Measurements from ENCODE around the gene TSPAN16. TPM values are rescaled to one million over a fixed set of nuclear protein-coding genes. Genes with fewer than 3 reads are reported as not detected.
"Not testable (repeated sequence)": the region's sequence is repeated elsewhere in the genome, so short reads cannot be mapped to it uniquely, and the experiment has no call there.

Gene TSPAN16
- total RNA-seq, 1 donor from 2014 or later: not detected

DNA sequence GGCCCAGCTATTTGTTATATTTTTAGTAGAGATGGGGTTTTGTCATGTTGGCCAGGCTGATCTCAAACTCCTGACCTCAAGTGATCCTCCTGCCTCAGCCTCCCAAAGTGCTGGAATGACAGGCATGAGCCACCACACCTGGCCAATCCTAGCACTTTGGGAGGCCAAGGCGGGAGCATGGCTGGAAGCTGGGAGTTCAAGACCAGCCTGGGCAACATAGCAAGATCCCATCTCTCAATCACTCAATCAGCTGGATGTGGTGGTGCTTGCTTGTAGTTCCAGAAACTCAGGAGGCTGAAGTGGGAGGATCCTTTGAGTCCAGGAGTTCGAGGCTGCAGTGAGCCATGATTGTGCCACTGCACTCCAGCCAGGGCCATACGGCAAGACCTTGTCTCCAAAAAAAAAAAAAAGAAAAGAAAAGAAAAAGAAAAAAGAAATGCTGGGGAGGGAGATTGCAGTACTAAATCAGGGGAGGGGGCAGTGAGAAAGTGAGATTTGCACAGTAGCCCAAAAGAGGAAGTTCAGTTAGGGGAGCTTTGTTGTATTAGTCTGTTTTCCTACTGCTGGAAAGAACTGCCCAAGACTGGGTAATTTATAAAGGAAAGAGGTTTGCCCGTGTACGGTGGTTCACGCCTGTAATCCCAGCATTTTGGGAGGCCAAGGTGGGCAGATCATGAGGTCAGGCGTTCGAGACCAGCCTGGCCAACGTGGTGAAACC is 24.5 kb downstream of the TSPAN16 start:
- not testable (repeated sequence) for DNase-seq (ENCODE audit: low spot score)

DNA sequence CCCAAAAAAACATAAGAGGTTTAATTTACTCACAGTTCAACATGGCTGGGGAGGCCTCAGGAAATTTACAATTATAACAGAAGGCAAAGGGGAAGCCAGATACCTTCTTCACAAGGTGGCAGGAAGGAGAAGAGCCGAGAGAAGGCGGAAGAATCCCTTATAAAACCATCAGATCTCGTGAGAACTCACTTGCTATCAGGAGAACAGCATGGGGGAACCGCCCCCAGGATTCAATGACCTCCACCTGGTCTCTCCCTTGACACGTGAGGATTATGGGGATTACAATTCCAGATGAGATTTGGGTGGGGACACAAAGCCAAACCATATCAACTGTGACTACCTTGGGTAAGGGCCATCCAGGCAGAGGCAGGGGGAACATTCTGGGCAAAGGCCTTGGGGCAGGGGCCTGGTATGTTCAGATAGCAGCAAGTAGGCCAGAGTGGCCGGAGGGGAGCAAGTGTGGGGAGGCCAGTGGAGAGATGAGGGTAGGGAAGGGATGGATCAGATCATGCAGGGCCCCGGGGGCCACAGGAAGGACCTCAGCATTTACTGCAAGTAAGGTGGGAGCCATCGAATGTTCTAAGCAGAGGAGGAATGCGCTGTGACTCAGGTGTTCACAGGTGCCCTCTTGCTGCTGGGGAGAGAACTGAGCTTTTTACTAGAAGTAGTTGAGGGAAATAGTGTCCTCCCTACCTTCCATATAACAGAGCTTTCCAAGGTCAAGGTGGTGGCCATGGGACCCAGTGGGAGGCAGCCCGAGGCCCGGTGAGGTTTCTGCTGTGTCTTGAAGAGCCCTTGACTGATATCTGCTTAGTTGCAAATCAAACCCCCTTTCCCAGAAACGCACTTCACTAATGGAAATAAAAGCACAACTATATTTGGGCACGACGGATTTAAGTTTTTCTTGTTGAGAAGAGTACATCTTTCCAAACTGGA is 25.5 kb downstream of the TSPAN16 start:
- DNase-seq (ENCODE audit: low spot score): no peak

DNA sequence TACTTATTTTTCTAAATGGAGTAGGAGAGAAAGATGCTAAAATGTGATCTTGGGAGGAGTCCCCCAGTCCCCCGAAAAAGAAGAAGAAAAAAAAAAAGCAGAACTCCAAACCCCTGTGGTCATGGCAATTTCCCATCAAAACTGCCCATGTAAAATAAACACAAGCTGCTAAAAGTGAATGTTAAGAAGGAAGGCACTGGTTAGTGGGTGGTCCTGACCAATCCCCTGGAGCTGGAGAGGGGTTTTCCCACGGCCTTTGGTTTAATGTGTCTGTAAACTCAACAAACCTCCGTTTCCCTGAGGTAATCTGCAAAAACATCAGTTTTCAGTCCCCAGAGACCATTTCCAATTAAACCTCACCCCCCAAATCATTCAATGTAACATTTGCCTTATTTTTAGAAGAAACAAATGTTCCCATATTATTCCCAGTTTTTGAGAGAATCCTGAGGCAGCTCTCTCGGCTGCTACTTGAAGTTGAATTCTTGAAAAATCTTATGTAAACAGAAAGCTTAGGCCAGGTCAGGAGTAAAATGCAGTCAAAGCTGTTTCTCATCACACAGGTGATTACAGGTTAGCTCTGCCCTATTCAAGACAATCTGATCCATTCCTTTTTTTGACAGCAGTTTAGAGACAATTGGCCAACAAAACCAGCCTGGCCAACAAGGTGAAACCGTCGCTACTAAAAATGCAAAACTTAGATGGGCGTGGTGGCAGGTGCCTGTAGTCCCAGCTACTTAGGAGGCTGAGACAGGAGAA is 26.5 kb downstream of the TSPAN16 start:
- no peak for DNase-seq (ENCODE audit: low spot score)

DNA sequence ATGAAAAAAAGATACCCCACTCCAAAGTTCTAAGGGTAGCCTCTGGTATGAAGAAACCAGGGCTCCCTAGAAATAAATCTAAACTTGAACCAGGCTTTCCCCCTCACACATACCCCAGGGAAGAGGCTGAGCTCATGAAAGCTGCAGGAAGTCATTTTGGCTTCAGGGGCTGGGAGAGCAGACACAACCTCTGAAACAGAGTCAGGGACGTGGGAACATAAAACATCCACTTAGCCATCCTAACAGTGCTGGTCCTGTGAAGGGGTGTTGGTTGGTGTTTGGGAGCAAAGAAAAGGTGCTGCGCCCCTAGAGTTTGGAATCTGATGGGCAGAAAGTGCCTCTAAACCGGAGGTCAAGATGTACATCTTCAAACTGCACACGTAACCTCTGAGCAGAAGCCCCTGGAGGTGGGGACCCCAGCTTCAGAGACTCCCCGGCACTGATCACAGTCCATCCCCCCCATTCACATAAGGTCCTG is 27.7 kb downstream of the TSPAN16 start:
- no peak for DNase-seq (ENCODE audit: low spot score)

- DNase-seq (ENCODE audit: low spot score): peak; percentile 69
Observed at GRCh38 chr19:11324079-11324661, 28.2 kb downstream of the TSPAN16 start.

DNA sequence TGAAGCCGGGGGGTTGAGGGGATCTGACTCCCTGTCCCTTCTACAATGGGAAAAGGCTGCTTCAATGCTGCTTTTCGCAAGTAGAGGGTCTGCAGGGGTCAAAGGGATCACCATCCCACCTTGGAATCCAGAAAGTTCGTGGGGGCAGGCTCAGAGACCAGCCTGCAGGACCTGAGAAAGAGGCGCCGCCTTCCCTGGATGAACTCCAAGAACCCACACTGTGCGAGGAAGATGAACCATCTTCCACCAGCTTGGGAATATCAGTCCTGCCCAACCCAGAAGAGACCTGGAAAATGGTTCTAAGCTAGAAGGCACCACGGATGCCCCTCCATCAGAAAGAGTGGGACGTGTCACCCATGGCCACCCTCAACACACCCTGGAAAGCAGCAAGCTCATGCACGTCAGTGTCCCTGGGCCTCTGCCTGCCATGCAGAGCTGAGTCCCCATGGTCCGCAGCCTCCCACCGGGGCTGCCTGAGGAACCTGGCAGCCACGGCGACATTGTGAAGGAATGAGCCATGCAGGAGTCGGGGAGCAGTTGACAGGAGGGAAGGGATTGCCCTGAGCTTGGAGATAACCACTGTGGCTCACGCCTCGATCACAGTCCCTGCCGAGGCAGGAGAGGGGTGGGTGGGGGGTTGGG is 28.9 kb downstream of the TSPAN16 start:
- no peak for DNase-seq (ENCODE audit: low spot score)

GRCh38 chr19:11325544-11325943 is 29.6 kb downstream of the TSPAN16 start:
- no peak for DNase-seq (ENCODE audit: low spot score)

DNA sequence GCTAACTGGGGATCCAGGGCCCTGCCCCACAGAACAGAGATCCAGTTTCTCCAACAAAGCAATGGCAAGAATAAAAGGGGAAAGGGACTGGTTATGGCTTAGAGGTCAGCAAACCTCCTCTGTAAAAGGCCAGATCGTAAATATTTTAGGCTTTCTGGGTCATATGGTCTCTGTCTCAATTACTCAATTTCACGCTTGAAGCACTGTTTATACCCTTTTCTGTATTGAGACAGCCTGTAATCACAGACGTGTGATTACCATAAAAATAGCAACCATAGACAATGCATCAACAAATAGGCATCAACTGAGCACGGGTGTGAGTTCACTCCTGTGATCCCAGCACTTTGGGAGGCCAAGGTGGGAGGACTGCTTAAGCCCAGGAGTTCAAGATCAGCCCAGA is 34.2 kb downstream of the TSPAN16 start:
- DNase-seq (ENCODE audit: low spot score): no peak

DNA sequence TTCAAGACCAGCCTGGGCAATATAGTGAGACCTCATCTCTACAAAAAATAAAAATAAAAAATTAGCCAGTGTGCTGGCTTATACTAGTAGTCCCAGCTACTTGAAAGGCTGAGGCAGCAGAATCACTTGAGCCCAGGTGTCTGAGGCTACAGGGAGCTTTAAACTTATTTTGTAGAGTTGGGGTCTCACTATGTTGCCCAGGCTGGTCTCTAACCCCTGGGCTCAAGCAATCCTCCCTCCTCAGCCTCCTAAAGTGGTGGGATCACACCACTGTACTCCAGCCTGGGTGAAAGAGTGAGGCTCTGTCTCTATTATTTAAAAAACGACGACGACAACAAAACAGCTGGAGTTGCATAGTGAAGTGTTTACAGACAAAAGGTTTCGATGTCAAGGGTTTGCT is 35.5 kb downstream of the TSPAN16 start:
- DNase-seq (ENCODE audit: low spot score): no peak

- no peak for DNase-seq (ENCODE audit: low spot score)
Observed at GRCh38 chr19:11332822-11333221, 36.9 kb downstream of the TSPAN16 start.

DNA sequence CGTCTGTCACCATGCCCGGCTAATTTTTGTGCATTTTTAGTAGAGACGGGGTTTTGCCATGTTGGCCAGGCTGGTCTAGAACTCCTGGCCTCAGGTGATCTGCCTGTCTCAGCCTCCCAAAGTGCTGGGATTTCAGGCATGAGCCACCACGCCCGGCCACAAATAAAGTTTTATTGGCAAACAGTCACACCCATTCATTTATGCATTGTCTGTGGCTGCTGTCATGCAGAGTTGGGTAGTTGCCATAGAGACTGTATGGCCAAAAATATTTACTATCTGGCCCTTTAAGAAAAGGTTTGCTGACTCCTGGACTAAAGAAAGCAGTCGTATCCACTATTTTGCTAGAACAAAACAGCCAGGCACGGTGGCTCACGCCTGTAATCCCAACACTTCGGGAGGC is 37.9 kb downstream of the TSPAN16 start:
- not testable (repeated sequence) for DNase-seq (ENCODE audit: low spot score)

DNA sequence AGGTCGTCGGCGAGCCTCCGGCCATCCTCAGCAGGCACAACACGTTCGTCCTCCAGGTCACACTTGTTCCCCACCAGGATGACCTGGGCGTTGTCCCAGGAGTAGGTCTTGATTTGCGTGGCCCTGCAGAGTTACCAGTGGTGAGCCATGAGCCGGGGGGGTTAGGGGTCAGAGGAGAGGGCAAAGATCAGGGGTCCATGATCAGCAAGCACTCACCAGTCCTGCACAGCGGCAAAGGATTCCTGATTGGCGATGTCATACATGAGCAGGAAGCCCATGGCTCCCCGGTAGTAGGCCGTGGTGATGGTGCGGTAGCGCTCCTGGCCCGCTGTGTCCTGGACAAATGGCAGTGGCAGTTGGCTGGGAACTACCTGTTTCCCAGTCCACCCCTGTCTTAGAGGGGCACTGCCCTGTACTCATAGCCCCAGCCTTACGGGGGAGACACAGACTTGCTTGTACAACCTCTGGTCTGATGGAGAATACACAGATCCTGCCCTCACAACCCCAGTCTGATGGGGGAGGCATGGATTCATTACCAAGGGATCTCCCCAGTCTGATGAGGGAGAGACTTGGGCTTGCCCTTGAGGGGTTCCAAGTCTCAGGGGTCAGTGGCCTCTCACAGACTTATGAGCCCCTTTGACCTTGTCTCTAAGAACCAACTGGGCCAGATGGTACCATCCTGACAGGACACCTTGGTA is 39.6 kb downstream of the TSPAN16 start:
- DNase-seq (ENCODE audit: low spot score): no peak

- no peak for DNase-seq (ENCODE audit: low spot score)
Observed at GRCh38 chr19:11337080-11337479, 41.1 kb downstream of the TSPAN16 start.

DNA sequence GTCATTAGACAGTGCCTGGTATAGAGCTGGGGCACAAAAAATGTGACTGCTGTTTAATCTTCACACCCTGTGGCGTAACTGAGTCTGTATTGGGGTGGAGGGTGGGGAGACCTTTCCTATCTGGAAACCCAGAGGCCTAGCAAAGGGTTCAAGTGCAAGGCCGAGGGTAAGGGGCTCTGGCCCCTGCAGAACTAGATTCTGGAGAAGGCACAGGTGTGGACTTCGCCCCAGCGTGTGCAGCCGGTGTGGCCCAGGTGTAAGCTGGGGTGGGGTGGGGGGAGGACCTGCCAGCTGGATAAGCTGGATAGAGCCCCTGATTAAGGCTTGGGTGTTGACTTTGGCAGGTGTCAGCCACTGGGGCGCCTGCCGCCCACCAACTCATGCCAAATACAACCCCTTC is 42.2 kb downstream of the TSPAN16 start:
- DNase-seq (ENCODE audit: low spot score): no peak

DNA sequence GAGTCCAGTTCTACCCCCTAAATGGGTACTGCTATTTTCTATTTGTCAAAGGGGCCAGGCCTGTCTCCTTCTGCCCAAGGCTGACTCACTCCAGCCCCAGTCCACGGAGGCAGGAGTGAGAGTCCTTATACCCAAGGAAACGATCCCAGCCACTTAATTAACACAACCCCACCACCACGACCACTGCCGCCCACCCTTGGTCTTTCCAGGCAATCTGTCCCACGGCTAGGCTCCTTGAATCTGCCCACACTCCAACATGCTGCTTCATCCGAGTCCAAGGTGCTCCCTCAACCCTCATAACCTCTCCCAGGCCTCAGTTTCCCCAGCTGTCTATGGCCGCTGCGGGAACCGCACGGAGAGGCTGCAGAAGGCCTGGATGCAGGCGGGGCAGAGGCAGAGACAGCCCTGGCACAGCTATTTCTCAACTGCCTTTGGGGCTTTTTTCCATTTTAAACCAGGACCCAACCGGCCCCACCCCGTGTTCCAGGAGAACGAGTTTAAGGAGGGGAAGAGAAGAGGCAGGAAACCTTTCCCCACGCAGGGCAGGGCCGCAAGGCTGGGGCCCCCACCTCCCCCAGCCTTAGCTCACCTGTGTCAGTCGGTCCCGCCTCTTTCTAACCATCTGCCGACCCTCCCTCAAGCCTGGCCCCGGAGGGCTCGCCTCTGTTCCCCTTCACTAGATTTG is 42.8 kb downstream of the TSPAN16 start:
- no peak for DNase-seq (ENCODE audit: low spot score)

DNA sequence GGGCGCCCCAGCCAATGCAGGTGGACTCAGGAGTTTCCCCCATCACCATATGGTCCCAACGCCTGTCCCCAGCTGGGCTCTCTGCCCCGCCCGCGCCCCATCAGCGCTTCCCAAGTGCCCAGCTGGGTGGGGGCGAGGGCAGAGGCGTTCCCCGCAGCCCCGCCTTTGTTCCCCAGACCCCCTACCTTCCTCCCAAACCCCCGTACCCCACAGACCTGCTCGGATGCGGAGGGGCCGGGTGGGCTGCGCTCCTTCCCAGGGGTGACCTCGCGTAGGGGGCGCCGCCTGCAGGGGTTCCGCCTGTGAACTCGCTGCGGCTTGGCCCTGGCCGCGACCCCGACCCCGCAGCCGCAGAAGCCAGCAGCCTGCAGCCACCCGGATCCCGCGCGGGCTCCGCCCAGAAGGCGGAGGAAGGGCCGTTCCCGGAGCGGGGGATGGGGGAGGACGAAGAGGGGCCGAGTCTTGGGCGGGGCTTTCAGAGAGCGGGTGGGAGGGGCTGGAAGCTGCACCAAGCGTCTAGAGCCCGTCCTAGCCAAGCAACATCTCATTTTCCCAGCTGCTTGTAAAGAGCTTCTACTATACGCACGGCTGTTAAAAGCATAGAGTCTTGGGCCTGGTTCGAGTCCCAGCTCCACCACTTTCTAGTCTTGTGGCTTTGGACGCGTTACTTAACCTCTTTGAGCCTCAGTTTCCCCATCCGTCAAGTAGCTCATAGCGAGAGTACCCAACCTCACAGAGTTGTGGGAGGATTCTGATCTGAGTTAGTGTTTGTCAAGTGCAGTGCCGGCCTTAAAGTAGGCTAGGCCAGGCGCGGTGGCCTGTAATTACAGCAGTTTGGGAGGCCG is 43.5 kb downstream of the TSPAN16 start, which contains the start of gene RAB3D:
RAB3D (minus strand) TSS at position 404 of the 845 bp plus-strand sequence. CDS start 2,258 bp downstream, outside the sequence.
- peak; percentile 92 for DNase-seq (ENCODE audit: low spot score)

DNA sequence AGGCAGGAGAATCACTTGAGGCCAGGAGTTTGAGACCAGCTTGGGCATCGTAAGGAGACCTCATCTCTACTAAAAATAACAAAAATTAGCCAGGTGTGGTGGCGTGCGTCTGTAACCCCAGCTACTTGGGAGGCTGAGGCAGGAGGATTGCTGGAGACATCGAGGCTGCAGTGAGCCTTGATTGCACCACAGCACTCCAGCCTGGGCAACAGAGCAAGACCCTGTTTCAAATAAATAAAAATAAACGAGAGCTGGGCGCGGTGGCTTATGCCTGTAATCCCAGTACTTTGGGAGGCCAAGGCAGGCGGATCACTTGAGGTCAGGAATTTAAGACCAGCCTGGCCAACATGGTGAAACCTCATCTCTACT is 44.1 kb downstream of the TSPAN16 start:
- DNase-seq (ENCODE audit: low spot score): not testable (repeated sequence)

DNA sequence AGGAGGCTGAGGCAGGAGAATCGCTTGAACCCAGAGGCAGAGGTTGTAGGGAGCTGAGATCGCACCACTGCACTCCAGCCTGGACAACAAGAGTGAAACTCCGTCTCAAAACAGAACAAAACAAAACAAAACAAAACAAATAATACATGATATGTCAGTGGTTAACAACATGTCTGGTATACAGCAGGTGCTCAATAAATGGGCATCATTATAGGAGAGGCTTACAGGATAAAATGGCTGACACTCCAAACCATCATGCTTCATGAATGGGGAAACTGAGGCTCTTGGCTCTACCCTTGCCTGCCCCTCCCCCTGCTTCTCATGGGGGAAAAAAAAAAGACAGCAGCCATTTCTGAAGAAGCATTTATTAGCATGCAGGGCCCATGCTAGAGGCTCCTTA is 46.5 kb downstream of the TSPAN16 start:
- DNase-seq (ENCODE audit: low spot score): no peak

Measured in mucosa of gallbladder (tissue), 1 donor.